Mucosa of gallbladder (tissue), 1 donor: ENCODE data around the gene GRID2. TPM values are rescaled to one million over a fixed set of nuclear protein-coding genes. Genes with fewer than 3 reads are reported as not detected.
"Not testable (repeated sequence)": the region's sequence is repeated elsewhere in the genome, so short reads cannot be mapped to it uniquely, and the experiment has no call there.

ENCODE experiments used
- DNase-seq: peaks from one replicate; pipeline ENCODE4 v3.0.0-alpha.2; 2020; ENCODE audit warnings: low spot score
- total RNA-seq: library from RNA; stranded (reverse); gene quantifications from one replicate; pipeline ENCODE4 v1.2.1, GENCODE V29; 2021
- donor health status: DM: no; HTN: no; CAD: no.

The GRID2 gene
- total RNA-seq, 1 donor from 2014 or later: 0.03 TPM

DNA sequence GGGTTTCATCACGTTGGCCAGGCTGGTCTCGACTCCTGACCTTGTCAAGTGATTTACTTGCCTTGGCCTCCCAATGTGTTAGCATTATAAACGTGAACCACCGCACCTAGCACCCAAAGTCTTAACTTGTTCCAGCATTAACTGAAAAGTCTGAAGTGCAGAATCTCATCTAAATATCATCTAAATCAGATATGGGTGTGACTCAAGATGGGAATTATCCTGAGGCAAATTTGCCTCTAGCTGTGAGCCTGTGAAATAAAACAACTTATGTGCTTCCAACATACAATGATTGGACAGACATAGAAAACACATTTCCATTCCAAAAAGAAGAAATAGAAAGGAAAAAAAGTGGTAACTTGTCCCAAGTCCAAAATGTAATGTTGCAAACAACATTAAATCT lies 883.7 kb downstream of the GRID2 start:
- DNase-seq: no peak

DNA sequence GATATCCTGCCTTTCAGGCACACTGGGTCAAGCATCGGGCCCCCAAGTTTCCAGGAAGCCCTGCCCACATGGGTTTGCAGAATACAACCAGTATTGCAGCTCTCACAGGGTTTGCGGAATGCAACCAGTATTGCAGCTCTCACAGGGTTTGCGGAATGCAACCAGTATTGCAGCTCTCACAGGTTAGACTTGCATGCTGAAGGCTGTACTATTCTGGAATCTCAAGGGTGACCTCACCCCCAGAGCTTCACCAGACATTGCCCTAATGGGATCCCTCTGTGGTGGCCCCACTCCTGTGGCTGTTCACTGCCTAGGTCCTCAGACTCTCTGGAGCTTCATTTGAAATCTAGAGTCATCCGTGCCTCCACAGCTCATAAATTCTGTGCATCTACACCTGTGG lies 884.1 kb downstream of the GRID2 start:
- DNase-seq: no peak

DNA sequence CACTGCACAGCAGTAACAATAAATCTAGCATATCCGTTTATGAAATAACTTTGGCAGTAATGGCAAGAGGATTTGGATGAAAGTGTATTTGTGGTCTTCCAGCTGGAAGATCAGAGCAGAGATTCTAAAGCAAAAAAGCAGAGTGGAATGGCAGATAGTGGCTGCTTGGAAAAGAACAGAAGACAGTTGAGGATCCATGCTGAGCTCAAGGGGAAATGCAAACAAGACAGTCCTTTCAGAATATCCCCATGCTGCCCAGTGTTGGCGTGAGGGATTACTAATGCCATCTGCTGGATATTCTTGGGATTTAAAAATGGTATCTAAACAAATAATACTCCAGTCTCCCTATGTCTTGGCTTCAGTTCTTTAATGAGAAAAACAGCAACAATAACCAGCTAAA lies 895.7 kb downstream of the GRID2 start:
- DNase-seq: no peak

DNA sequence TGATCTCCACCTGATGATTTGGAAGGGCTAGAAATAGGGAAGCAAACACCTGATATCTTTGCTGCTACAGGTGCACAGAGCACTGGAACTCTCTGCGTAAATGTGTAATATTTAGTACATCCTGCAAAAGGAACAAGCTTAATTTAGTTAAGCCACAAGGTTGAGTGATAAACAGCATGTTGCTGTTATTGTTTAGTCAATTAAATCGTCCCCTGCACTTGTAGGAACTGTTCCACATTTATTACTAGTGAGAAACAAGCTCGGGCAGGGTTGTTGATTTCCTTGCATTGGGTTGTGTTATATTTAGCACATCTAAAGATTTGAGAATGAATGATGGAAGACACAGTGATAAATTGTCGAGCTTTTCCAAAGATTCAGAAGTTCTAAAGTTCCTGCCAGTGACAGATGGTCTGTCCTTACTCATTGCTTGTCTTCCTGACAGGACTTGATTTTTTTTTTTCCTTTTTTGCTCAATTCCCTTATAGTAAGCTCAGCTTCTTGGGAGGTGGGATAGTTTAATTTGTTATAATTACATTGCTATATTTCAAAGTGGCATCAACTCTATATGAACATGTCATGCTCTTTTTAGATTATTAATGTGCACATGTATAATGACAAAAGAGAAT lies 897.8 kb downstream of the GRID2 start:
- no peak for DNase-seq

DNA sequence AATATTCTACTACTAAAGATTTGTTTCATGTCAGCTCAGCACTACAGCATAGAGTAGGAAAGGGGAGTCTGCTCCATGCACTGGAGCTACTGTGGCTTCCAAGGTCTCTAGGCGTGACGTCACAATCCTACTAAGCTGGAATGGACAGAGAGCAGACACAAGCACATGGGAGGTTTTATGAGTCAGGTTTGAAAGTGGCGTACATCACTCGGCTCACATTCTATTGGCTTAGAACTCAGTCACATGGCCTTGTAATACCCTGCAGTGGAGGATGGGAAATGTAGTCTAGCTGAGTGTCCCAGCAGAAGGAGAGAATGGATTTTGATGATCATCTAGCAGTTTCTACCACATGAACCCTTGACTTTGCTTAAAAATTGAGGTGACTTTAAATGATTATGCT lies 899.9 kb downstream of the GRID2 start:
- no peak for DNase-seq

DNA sequence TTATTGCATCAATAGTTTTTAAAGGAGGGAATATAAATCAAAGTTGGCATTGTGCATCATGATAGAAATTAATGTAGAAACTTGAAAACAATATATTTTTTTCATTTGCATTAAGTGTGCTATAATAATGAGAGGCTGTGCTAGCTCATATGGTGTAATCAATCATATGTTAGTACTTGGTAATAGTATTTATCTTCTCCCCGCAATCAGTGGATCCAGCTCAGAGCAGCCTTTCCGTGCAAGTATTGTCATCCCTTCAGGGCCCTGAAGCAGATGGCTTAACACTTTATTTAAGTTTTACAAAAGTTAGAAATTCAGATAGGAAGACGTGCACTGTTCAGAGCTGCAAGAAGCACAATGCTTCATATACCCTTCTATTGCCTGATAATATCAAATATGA lies 908.5 kb downstream of the GRID2 start:
- DNase-seq: no peak

DNA sequence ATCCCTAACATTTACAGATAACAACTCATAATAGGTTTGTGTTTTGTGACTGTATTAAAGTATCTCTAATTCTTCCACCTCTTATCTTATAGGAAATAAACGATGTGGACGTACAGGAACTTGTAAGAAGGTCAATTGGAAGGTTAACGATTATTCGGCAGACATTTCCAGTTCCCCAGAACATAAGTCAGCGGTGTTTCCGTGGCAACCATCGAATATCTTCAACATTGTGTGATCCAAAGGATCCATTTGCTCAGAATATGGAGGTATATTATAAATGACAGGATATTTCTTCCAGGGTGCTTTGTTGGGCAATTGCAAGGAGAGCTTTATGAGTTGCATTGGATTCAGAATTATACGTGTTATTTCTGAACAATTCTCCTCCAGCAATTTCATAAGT lies 912.9 kb downstream of the GRID2 start:
- DNase-seq: no peak

DNA sequence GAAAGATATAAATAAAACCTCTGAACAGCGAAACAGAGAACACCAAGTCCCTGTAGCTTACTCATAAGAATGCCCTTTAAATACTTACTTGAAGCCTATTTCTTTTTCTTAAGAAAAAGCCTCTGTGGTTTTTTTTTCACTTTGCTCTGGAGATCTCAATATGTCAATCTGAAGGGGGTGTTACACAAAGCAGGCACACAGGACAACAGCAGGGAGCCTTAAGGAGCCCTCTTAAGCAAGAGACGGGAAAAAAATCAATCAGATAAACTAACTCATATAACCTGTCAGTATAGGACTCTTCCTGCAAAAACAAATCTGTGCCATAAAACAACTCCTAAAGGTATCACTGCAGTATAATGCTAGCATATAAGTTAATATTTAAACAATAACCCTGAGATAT lies 913.7 kb downstream of the GRID2 start:
- no peak for DNase-seq

DNA sequence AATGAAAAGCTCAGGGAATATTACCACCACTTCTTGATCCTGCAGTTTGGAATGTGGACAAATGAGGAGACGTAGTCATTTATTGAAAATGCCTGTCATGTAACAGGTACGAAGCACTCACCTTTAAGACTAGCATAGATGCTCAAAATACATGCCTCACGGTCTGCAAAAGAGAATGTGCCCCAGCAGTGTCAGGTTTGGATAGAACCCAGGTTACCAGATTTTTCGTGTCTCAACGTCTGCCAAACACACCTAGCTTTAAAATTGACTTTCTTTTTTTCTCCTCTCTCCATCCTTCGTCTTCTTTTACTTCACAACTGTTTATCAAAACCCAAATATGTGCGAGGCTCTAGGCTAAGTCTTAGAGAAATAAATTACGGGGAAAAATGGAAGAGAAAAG lies 918.0 kb downstream of the GRID2 start:
- DNase-seq: no peak

DNA sequence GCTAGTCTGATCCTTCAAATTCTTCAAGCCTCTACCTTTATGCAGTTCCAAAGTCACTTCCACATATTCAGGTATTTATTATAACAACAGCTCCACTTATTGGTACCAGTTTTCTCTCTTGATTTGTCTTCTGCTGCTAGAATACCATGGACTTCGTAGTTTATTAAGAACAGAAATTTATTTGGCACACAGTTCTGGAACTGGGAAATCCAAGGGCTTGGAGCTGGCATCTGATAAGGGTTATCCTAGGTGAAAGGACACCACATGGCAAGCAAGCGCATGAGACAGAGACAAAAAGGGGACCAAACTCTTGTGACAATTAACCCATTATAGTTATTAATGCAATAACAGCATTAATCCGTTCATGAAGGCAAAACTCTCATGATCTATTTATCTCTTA lies 924.3 kb downstream of the GRID2 start:
- no peak for DNase-seq

DNA sequence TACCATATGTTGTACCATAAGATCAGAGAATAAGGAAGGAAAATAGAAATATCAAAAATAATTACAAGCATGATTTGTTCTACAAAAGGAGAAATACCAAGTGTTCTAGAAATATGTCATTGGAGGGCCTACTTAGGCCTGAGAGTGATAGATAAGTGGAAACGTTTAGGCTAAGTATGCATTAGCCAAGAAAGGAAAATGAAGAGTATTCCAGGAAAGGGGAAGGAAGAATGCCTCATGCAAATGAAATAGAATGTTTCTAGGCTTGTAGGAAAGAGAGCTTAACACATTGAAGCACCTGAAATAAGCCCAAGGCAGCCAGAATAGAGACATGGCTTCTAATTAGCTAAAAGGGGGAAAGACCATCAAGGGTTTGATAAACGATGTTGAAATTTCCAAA lies 929.1 kb downstream of the GRID2 start:
- no peak for DNase-seq

DNA sequence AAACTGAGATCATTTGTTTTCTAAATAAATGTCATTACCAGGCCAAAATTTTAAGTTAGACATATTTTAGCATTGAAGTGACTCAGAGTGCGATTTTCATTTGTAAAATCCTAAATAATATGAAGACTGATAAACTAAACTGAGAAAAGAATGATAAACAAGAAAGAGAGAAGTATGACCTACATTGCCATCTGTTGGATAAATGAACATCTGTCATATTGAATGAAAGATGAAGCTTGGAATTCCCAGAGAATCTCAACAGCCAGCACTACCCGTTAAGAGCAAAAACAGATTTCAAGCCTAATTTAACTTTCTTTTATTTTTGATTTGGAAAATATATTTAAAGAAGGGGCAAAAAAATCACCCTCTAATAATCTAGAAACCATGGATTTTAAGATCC lies 933.8 kb downstream of the GRID2 start:
- no peak for DNase-seq

DNA sequence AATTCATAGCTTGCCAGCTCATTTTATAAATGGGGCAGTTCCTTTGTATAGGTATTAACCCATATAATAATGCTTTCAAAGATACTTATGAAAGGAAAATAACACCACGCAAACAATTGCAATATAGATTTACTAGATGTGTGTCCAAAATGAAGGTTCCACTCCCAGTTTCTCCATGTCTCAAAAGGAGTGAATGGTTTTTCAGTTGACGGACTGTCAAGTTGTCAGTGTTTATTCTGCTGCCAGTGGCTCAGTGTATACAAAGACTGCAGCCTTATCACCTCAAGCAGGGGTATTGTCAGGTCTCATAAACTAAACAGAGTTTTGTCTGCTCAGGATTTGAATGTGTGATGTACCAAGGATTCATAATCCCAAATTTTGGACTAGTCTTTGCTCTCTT lies 939.5 kb downstream of the GRID2 start:
- no peak for DNase-seq

DNA sequence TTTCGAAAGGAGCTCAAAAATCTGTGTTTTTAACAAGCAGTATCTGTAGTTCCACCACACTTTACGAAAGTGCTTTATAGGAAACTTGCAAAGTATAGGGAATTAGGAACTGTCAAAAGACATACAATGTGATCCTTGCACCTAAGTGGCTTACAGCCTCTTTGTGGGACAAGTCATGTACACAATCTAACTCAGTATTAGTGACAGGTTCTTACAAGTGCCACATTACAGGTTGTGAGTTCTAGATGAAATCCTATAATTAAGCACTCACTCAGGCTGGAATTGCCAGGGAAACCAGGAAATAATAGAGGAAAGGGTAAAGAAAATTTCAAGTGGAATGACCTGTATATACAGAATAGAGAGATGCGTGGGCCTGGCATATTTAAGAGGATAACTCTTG lies 957.4 kb downstream of the GRID2 start:
- no peak for DNase-seq

DNA sequence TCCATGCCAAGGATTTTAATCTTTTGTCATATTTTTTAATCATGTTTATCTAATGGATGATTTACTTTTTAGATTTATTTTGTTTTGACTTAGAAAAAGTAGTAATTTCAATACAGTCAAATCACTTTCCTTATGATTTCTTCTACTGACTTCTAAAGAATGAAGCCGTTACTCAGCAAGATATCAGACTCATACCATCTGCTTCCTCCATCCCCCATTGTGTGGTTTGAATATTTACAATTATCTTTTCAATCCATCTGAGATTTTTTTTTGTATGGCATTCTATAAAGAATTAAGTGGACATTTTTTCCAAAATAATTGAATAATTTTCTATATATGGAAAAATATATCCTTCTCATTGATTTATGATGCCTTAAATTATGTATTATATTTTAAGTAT lies 959.4 kb downstream of the GRID2 start:
- DNase-seq: no peak

DNA sequence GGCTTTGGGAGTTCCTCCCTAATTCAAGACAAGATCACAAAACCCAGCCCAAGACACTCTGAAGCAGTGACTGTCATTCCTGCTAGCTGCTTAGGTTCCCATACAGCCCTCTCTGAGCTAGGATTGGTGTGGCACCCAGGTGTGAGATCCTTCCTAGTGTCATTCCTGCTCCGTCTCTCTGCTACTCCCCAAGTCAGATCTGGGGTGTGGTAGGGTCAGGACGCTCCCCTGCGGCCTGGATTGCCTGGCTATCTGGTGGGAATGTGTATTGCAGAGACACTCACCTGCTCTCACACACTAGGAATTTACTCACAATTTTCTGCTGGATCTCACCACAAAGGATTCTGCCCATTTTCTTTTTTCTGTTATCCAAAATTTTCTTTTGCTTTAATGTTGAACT lies 964.0 kb downstream of the GRID2 start:
- no peak for DNase-seq

DNA sequence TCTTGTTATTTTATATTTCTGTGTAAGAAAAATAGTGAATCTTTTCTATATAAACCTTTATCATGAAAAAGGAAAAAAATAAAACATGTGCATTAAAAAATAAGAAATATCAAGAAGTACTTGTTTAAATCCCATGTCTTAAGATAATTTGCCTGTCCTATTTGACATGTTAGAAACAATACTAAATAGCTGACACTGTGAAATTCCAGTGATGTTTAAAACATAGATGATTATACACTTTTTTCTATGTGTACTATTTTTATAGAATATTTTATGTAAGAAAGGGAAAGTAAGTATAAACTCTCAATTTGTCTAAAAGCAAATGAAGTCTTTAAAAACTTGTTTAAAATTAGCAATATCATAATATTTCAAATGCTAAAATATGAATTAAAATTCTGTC lies 981.6 kb downstream of the GRID2 start:
- no peak for DNase-seq

DNA sequence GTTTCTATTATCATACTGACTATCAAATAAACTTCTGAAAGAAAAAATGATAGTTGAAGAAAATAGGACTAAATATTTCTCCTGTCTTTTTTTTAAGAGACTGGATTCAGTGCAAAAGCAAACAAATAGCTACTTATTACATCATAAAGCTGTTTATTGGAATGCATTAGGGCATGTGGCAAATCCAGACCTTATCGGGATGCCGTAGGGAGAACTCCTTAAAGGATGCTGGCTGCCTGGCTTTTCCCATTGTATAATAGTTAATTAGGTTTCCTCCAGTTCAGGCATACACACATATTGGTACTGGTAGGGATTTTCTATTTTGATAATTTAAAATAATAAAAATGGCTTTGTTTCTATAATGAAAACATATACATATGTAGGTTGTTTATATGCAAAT lies 985.5 kb downstream of the GRID2 start:
- DNase-seq: no peak

DNA sequence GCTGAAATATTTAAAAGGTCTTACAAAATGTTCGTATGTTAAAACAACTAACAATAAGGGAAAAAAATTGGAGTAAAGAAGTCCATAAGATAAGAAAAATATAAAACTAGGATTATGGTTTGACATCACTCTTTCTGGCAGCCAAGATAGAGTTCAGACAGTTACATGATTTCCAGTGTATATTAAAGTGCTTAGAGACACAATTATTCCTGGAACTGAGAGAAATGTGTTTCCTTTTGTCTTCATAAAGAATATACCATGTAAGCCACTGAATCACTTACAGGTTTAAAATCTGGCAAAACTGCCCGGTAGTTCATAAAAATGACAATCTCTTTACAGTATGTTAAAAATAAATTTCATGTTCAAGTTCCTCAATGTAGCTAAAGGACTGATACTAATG lies 986.1 kb downstream of the GRID2 start:
- DNase-seq: no peak

DNA sequence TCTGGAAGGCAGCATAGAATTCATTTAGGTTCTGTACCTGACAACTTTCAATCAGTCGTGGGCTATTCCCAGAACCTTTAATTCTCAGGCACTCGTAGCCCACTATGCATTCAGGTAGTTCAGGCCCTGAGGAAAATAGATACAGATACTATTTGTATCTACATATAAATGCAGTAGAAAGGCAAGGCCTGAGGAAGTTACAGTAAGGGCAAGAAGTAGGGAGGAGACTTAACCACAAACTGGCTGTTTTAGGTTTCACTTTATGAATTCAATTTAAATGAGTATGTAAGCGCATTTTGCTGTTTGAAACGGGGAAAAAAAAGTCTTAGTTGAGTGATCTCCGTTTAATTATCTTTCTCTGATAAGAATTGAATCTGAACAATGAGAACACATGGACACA lies 995.4 kb downstream of the GRID2 start:
- no peak for DNase-seq

DNA sequence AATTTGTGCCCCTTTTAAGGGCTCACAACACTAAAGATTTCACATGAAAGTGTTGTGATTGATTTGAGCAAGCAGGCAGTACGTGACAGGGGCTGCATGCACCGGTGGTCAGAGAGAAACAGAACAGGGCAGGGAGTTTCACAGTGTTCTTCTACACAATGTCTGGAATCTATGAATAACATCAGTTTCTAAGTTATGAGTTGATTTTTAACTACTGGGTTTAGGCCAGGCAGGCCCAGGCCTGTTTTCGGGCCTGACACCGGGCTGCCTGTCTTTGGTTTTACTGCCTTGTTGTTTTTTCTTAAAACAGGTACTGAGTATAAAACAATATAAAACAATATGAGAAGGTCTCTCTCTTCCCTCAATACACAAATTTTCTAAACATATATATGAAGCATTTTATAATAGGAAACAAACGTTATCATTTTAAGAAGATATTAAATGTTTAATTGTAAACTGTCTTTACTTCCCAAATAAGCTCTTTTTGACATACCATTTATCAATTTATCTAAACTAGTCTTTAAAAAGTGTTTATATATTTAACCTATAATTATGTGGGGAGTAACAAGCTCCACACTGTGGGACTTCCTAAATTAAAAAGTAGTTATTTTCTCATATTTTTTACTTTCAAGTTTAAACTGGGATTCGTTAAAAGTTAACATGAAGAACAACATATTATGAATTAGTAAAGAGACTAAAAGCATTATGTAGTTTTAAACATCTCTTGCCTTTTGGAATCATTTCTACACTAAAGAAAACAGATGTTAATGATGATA lies 997.2 kb downstream of the GRID2 start:
- not testable (repeated sequence) for DNase-seq

DNA sequence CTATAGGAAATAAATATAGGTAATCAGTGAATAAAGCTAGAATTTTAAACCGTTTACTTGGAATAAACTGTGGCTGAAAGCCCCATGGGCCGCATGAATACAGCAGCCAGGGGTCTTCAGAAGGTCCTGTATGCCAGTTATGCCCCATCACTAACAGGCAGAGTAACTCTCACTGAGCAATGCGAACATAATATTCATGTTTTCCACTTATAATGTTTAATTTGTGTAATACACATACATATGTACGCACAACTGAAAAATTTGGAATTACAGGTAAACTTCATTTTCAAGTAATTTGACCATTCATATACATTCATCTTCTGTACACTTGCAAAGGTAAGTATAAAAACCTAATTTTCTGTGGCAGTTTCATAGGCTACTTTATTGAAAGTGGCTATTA lies 998.5 kb downstream of the GRID2 start:
- no peak for DNase-seq

DNA sequence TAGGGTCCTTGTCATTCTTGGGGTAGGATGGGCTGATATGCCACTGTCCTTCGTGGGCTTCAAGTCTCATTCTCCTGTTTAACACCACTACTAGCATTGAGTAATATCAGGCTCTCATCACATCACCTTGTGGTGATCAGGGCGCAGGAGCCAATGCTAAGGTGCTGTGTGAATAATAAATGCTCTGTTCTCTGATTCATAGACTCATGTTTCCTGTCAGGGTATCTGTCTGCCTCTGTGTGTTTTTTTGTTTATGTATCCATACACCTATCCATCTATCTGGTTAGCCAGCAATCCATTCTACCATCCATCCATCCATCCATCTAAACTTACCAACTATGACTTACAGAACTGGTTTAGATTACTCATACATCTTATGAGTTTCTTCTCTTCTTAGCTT lies 999.7 kb downstream of the GRID2 start:
- DNase-seq: no peak

DNA sequence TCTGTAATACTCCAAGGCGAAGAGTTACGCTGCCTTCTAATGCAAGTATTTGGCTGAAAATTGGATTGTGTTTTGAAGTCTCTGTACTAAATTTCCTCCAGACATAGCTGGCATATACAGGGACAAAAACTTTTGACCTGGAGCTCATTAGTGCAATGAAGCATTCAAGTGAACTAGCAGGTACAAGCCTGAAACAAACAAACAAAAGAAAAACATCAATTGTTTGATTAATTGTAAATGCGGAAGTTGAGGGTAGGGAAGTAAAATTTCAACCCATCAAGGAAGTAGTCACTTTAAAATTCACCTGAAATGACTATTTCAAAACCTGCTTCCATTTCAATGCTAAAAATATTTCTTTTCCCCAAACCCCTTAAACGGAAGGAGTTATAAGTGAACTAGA lies 1008.5 kb downstream of the GRID2 start:
- DNase-seq: no peak
